SU-DHL-6 (cell line): Measurements from ENCODE around the gene WARS2.

ENCODE experiments used
- CTCF ChIP-seq: fragments of 200-600 bp; sonication (generic); IDR thresholded peaks from one replicate; pipeline ENCODE4 v1.5.1; 2017; ENCODE audit warnings: antibody characterized with exemption, mild to moderate bottlenecking, low read length, moderate library complexity; ENCODE audit not compliant: insufficient read depth, poor library complexity, severe bottlenecking
- EZH2phosphoT487 ChIP-seq: fragments of 200-600 bp; sonication (generic), shearing (Covaris generic); conservative IDR thresholded peaks from 2 replicates; pipeline ENCODE4 v1.6.1; 2018; ENCODE audit warnings: mild to moderate bottlenecking, antibody characterized with exemption, low read length, moderate library complexity, mixed read lengths

GRCh38 chr1:119136401-119136800, 4.1 kb downstream of the WARS2 start:
- TF ChIP-seq CTCF = no peak
- TF ChIP-seq EZH2phosphoT487 = no peak
